Measurements from ENCODE around the gene SNX30.

The SNX30 gene

GRCh38 chr9:112912636-112913035 lies 162.1 kb downstream of the SNX30 start:
- Histone ChIP-seq H3K9me3 (ENCODE audit: insufficient read depth, low read length) (peaks cover 15% of the 10 kb centered on the region; the same call in 1 of the 2 replicates), H3K36me3 (ENCODE audit: insufficient read depth, insufficient read length, low read length) (no peaks in the 10 kb centered on the region), H3K4me3 (ENCODE audit: insufficient read length, low read depth) (no peak overlapping the region), H3K4me1 (ENCODE audit: insufficient read depth, insufficient read length) (no peaks in the 10 kb centered on the region), H3K27me3 (ENCODE audit: insufficient read depth, insufficient read length) (no peaks in the 10 kb centered on the region), H3K9ac (ENCODE audit: insufficient read length, low read depth) (no peak overlapping the region)
- TF ChIP-seq YY1 (IDR thresholded peaks at IDR 0.05; ENCODE audit: insufficient read depth, insufficient read length) (no peak), ZNF274 (IDR thresholded peaks at IDR 0.05; ENCODE audit: low read depth, low read length) (no peak), SUZ12 (IDR thresholded peaks at IDR 0.05; ENCODE audit: extremely low read depth, insufficient read depth, insufficient read length) (no peak)
- no peak for DNase-seq (ENCODE audit: low read depth, low spot score)

- no peaks in the 10 kb centered on the region for H3K4me1 ChIP-seq (ENCODE audit: insufficient read depth, insufficient read length)
- H3K36me3 ChIP-seq (ENCODE audit: insufficient read depth, insufficient read length, low read length) = no peaks in the 10 kb centered on the region
- TF ChIP-seq ZNF274 (IDR thresholded peaks at IDR 0.05; ENCODE audit: low read depth, low read length) (no peak), YY1 (IDR thresholded peaks at IDR 0.05; ENCODE audit: insufficient read depth, insufficient read length) (no peak), SUZ12 (IDR thresholded peaks at IDR 0.05; ENCODE audit: extremely low read depth, insufficient read depth, insufficient read length) (no peak)
- H3K4me3 ChIP-seq (ENCODE audit: insufficient read length, low read depth) = no peak overlapping the region
- peaks cover 15% of the 10 kb centered on the region; the same call in 1 of the 2 replicates for H3K9me3 ChIP-seq (ENCODE audit: insufficient read depth, low read length)
- no peak for DNase-seq (ENCODE audit: low read depth, low spot score)
- no peaks in the 10 kb centered on the region for H3K27me3 ChIP-seq (ENCODE audit: insufficient read depth, insufficient read length)
- no peak overlapping the region for H3K9ac ChIP-seq (ENCODE audit: insufficient read length, low read depth)
Measured at GRCh38 chr9:112913326-112913725, 162.8 kb downstream of the SNX30 start.

GRCh38 chr9:112914524-112914923 lies 164.0 kb downstream of the SNX30 start:
- H3K4me3 ChIP-seq (ENCODE audit: insufficient read length, low read depth) = no peak overlapping the region
- no peaks in the 10 kb centered on the region for H3K4me1 ChIP-seq (ENCODE audit: insufficient read depth, insufficient read length)
- H3K27me3 ChIP-seq (ENCODE audit: insufficient read depth, insufficient read length) = no peaks in the 10 kb centered on the region
- H3K9me3 ChIP-seq (ENCODE audit: insufficient read depth, low read length) = peaks cover 15% of the 10 kb centered on the region; the same call in 1 of the 2 replicates
- H3K36me3 ChIP-seq (ENCODE audit: insufficient read depth, insufficient read length, low read length) = no peaks in the 10 kb centered on the region
- TF ChIP-seq SUZ12 (IDR thresholded peaks at IDR 0.05; ENCODE audit: extremely low read depth, insufficient read depth, insufficient read length) (no peak), YY1 (IDR thresholded peaks at IDR 0.05; ENCODE audit: insufficient read depth, insufficient read length) (no peak), ZNF274 (IDR thresholded peaks at IDR 0.05; ENCODE audit: low read depth, low read length) (no peak)
- DNase-seq (ENCODE audit: low read depth, low spot score) = no peak
- no peak overlapping the region for H3K9ac ChIP-seq (ENCODE audit: insufficient read length, low read depth)

GRCh38 chr9:112917047-112917986 lies 166.8 kb downstream of the SNX30 start:
- no peaks in the 10 kb centered on the region for H3K36me3 ChIP-seq (ENCODE audit: insufficient read depth, insufficient read length, low read length)
- H3K4me3 ChIP-seq (ENCODE audit: insufficient read length, low read depth) = no peak overlapping the region
- TF ChIP-seq SUZ12 (IDR thresholded peaks at IDR 0.05; ENCODE audit: extremely low read depth, insufficient read depth, insufficient read length) (no peak), YY1 (IDR thresholded peaks at IDR 0.05; ENCODE audit: insufficient read depth, insufficient read length) (no peak), ZNF274 (IDR thresholded peaks at IDR 0.05; ENCODE audit: low read depth, low read length) (no peak)
- H3K4me1 ChIP-seq (ENCODE audit: insufficient read depth, insufficient read length) = no peaks in the 10 kb centered on the region
- H3K9ac ChIP-seq (ENCODE audit: insufficient read length, low read depth) = no peak overlapping the region
- no peak for DNase-seq (ENCODE audit: low read depth, low spot score)
- H3K27me3 ChIP-seq (ENCODE audit: insufficient read depth, insufficient read length) = no peaks in the 10 kb centered on the region
- peaks cover 5% of the 10 kb centered on the region; the same call in 1 of the 2 replicates for H3K9me3 ChIP-seq (ENCODE audit: insufficient read depth, low read length)

GRCh38 chr9:112917987-112918362 lies 167.4 kb downstream of the SNX30 start:
- Histone ChIP-seq H3K9ac (ENCODE audit: insufficient read length, low read depth) (no peak overlapping the region), H3K27me3 (ENCODE audit: insufficient read depth, insufficient read length) (no peaks in the 10 kb centered on the region), H3K9me3 (ENCODE audit: insufficient read depth, low read length) (no peaks in the 10 kb centered on the region), H3K4me1 (ENCODE audit: insufficient read depth, insufficient read length) (no peaks in the 10 kb centered on the region), H3K36me3 (ENCODE audit: insufficient read depth, insufficient read length, low read length) (no peaks in the 10 kb centered on the region), H3K4me3 (ENCODE audit: insufficient read length, low read depth) (no peak overlapping the region)
- TF ChIP-seq SUZ12 (IDR thresholded peaks at IDR 0.05; ENCODE audit: extremely low read depth, insufficient read depth, insufficient read length) = no peak
- TF ChIP-seq ZNF274 (IDR thresholded peaks at IDR 0.05; ENCODE audit: low read depth, low read length) = no peak
- no peak for TF ChIP-seq YY1 (IDR thresholded peaks at IDR 0.05; ENCODE audit: insufficient read depth, insufficient read length)
- DNase-seq (ENCODE audit: low read depth, low spot score) = no peak

- no peaks in the 10 kb centered on the region for H3K27me3 ChIP-seq (ENCODE audit: insufficient read depth, insufficient read length)
Measured at GRCh38 chr9:112921549-112921948, 171.0 kb downstream of the SNX30 start.

More at GRCh38 chr9:112921549-112921948, 171.0 kb downstream of the SNX30 start:
- DNase-seq (ENCODE audit: low read depth, low spot score) = peak; percentile 23
- Histone ChIP-seq H3K4me1 (ENCODE audit: insufficient read depth, insufficient read length) (no peaks in the 10 kb centered on the region), H3K9ac (ENCODE audit: insufficient read length, low read depth) (no peak overlapping the region), H3K4me3 (ENCODE audit: insufficient read length, low read depth) (no peak overlapping the region), H3K36me3 (ENCODE audit: insufficient read depth, insufficient read length, low read length) (no peaks in the 10 kb centered on the region), H3K9me3 (ENCODE audit: insufficient read depth, low read length) (no peaks in the 10 kb centered on the region)
- TF ChIP-seq SUZ12 (IDR thresholded peaks at IDR 0.05; ENCODE audit: extremely low read depth, insufficient read depth, insufficient read length) (no peak), YY1 (IDR thresholded peaks at IDR 0.05; ENCODE audit: insufficient read depth, insufficient read length) (no peak), ZNF274 (IDR thresholded peaks at IDR 0.05; ENCODE audit: low read depth, low read length) (no peak)
